Gastrocnemius medialis (tissue), 4 donors: ENCODE measurements around the gene VIL1.

Experiments
- POLR2A ChIP-seq, 2 donors: fragments of 450-650 bp; IDR thresholded peaks; one replicate each; pipeline ENCODE4 v1.6.1; 2017; ENCODE audit warnings: antibody characterized with exemption in 2 of 2, mild to moderate bottlenecking in 2 of 2, moderate library complexity in 2 of 2
- TF ChIP-seq, protein P1 (sequence below), 5 experiments: fragments of 450-650 bp in 3 of 5; fragments of 200-600 bp in 2 of 5; sonication (generic) in 2 of 5; IDR thresholded peaks in 4 of 5; conservative IDR thresholded peaks in 1 of 5; 1 replicate in 4 of 5; 2 replicates in 1 of 5; pipeline ENCODE4 v1.5.1; 2016 to 2019; ENCODE audit warnings: antibody characterized with exemption in 5 of 5, mild to moderate bottlenecking in 3 of 5, moderate library complexity in 3 of 5

- TF ChIP-seq, protein P1, sequence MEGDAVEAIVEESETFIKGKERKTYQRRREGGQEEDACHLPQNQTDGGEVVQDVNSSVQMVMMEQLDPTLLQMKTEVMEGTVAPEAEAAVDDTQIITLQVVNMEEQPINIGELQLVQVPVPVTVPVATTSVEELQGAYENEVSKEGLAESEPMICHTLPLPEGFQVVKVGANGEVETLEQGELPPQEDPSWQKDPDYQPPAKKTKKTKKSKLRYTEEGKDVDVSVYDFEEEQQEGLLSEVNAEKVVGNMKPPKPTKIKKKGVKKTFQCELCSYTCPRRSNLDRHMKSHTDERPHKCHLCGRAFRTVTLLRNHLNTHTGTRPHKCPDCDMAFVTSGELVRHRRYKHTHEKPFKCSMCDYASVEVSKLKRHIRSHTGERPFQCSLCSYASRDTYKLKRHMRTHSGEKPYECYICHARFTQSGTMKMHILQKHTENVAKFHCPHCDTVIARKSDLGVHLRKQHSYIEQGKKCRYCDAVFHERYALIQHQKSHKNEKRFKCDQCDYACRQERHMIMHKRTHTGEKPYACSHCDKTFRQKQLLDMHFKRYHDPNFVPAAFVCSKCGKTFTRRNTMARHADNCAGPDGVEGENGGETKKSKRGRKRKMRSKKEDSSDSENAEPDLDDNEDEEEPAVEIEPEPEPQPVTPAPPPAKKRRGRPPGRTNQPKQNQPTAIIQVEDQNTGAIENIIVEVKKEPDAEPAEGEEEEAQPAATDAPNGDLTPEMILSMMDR (IDR thresholded peaks at IDR 0.05 in 4 of 5, conservative IDR thresholded peaks at IDR 0.05 in 1 of 5), result no peak
- no peak for TF ChIP-seq POLR2A (IDR thresholded peaks at IDR 0.05)
Measured at GRCh38 chr2:218446547-218446946, 27.6 kb downstream of the VIL1 start.
